ENCODE results near the gene GRIK3.

Gene GRIK3

DNA sequence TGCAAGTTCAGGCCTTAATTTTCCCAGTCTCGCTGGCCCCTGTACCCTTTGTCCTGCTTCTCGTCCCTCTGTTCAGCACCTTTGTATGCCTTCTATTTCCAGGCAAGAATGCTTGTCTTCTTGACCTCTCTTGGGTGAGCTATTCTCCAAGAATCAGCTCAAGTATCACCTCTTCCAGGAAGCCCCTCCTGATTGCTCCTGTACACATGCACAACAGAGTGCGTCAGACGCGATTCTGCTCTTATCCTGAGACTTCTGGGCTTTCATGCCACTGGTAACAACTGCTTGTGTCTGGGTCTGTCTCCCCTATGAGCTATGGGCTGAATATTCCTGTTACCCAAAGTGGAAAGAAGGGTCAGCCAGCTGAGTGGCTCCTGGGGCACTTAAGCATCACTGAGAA is 170.8 kb downstream of the GRIK3 start:
- in situ Hi-C loops (cut with MboI; ENCODE audit: low pct_unique_long_range_greater_than_20kb, low sequenced_read_pairs, unreplicated experiment), result no loop called here
- DNase-seq (ENCODE audit: low spot score), result no peak
- TF ChIP-seq, protein P1, sequence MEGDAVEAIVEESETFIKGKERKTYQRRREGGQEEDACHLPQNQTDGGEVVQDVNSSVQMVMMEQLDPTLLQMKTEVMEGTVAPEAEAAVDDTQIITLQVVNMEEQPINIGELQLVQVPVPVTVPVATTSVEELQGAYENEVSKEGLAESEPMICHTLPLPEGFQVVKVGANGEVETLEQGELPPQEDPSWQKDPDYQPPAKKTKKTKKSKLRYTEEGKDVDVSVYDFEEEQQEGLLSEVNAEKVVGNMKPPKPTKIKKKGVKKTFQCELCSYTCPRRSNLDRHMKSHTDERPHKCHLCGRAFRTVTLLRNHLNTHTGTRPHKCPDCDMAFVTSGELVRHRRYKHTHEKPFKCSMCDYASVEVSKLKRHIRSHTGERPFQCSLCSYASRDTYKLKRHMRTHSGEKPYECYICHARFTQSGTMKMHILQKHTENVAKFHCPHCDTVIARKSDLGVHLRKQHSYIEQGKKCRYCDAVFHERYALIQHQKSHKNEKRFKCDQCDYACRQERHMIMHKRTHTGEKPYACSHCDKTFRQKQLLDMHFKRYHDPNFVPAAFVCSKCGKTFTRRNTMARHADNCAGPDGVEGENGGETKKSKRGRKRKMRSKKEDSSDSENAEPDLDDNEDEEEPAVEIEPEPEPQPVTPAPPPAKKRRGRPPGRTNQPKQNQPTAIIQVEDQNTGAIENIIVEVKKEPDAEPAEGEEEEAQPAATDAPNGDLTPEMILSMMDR (IDR thresholded peaks at IDR 0.05; ENCODE audit: extremely low read depth, insufficient read depth, missing control alignments), result no peak

DNA sequence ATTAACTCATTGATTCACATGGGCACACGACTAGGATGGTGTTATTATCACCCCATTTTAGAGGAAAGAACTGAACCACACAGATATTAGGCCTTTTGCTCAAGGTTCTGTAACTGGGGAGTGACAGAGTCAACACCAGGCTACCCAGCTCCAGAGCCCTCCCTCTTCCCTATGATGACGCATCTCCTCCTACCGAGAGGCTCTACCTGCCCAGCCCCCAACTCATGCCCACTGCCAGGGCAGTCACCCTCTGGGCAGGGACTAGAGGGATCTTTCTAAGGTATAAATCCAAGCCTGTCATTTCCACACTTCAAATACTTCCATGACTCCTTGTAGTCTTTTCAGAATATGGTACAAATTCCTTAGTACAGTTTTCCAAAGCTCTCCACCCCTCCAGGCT is 171.3 kb downstream of the GRIK3 start:
- no peak for DNase-seq (ENCODE audit: low spot score)
- TF ChIP-seq, protein P1 (IDR thresholded peaks at IDR 0.05; ENCODE audit: extremely low read depth, insufficient read depth, missing control alignments), result no peak
- in situ Hi-C loops (cut with MboI; ENCODE audit: low pct_unique_long_range_greater_than_20kb, low sequenced_read_pairs, unreplicated experiment), result no loop called here

DNA sequence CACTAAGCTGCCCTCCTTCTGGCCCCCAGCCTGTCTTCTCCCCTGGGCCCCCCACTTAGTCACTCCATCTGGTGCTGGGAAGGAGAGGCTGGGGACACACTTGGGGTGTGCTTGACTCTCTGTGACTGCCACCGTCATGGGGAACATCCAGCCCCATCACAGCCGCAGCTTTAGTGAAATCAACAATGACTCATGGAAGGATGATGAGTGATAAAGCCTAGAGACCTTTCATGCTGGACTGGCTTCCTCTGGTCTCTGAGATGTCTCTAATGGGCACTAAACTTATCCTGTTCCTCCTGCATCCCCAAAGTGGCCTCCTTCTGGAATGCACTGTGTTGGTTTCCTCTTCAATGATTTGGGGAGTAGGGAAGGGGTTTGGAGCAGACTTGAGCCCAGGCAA is 172.9 kb downstream of the GRIK3 start:
- no peak for DNase-seq (ENCODE audit: low spot score)
- in situ Hi-C loops (cut with MboI; ENCODE audit: low pct_unique_long_range_greater_than_20kb, low sequenced_read_pairs, unreplicated experiment), result no loop called here
- TF ChIP-seq, protein P1 (IDR thresholded peaks at IDR 0.05; ENCODE audit: extremely low read depth, insufficient read depth, missing control alignments), result no peak

DNA sequence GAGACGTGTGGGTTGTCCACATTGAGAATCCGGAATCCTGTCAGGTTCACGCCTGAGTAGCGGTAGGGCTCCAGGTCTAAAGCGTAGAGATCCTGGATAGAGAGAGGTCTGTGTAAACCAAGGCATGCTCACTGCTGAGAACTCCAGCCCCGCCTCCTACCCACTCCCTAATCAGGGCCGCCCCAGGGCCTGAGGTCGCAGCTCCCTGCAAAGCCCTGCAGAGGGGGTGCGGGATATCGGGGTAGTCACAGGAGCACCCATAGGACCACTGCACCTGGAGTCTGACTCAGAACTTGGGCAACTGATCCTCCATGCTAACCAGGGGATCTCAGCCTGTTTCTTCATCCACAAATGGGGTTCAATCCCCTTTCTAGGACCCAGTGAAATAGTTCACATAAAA is 174.4 kb downstream of the GRIK3 start:
- in situ Hi-C loops (cut with MboI; ENCODE audit: low pct_unique_long_range_greater_than_20kb, low sequenced_read_pairs, unreplicated experiment), result no loop called here
- no peak for DNase-seq (ENCODE audit: low spot score)

DNA sequence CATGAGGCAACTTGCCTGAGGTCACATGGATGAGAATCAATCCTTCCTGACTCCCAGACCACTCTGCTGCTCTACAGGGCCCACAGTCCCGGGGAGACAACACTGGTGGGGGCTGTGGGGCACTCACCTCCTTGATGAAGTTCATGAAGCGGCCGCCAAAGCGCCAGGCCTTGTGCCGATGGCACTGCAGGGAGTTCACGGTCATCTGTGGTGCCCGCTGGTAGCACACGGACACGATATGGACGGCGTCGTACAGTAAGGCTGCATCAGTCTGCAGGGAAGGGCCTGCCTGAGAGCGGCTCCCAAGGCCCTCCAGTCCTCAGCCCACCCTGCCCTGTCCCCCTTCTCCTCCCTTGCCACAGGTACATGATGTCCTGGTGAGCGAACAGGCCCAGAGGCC is 175.3 kb downstream of the GRIK3 start:
- no peak for DNase-seq (ENCODE audit: low spot score)
- in situ Hi-C loops (cut with MboI; ENCODE audit: low pct_unique_long_range_greater_than_20kb, low sequenced_read_pairs, unreplicated experiment), result no loop called here
- TF ChIP-seq, protein P1 (IDR thresholded peaks at IDR 0.05; ENCODE audit: extremely low read depth, insufficient read depth, missing control alignments), result no peak

More for the DNA sequence above, 174.4 kb downstream of the GRIK3 start:
- TF ChIP-seq, protein P1 (IDR thresholded peaks at IDR 0.05; ENCODE audit: extremely low read depth, insufficient read depth, missing control alignments), result no peak

DNA sequence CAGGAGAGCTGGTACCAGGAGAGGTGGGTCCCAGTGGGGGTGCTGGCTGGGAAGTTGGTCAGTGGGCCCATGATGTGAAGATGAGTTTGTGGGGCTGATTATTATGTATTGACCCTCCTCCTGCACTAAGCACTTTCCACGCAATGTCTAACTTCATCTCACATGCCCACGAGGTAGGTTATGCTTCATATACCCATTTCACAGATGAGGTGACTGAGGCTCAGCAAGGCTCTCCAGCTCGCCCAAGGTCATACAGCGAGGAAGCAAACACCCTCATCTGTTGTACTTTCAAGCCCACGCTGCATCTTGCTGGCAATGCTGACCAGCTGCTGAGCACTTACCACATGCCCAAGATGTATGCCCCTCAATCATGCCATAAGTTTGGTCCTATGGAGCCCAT is 175.8 kb downstream of the GRIK3 start:
- in situ Hi-C loops (cut with MboI; ENCODE audit: low pct_unique_long_range_greater_than_20kb, low sequenced_read_pairs, unreplicated experiment), result no loop called here

More for the DNA sequence above, 175.8 kb downstream of the GRIK3 start:
- TF ChIP-seq, protein P1 (IDR thresholded peaks at IDR 0.05; ENCODE audit: extremely low read depth, insufficient read depth, missing control alignments), result no peak
- DNase-seq (ENCODE audit: low spot score), result no peak
